Neutrophil (primary cell): Measurements from ENCODE around the gene OR8S1.
"Not testable (repeated sequence)": the region's sequence is repeated elsewhere in the genome, so short reads cannot be mapped to it uniquely, and the experiment has no call there.

Source experiments
- H3K27ac ChIP-seq: fragments of 200-600 bp; sonication (generic); 2 replicates; pipeline ENCODE4 v1.5.1; 2016; ENCODE audit warnings: mild to moderate bottlenecking, moderate library complexity
- H3K27me3 ChIP-seq: fragments of 200-600 bp; sonication (generic); 2 replicates; pipeline ENCODE4 v1.6.0; 2016; ENCODE audit warnings: mild to moderate bottlenecking
- H3K36me3 ChIP-seq: fragments of 200-600 bp; sonication (generic); 2 replicates; pipeline ENCODE4 v1.5.1; 2017
- H3K4me1 ChIP-seq, 2 experiments: fragments of 200-600 bp in 1 of 2; sonication (generic) in 1 of 2; 1 replicate in 1 of 2; 2 replicates in 1 of 2; pipeline versions ENCODE4 v1.5.1 to v1.6.1; 2013 to 2016; ENCODE audit warnings: low read depth in 1 of 2, low read length in 1 of 2, mild to moderate bottlenecking in 1 of 2, moderate library complexity in 1 of 2; ENCODE audit not compliant: control insufficient read depth in 1 of 2, insufficient read depth in 1 of 2
- H3K4me3 ChIP-seq, 2 experiments: fragments of 200-600 bp in 1 of 2; sonication (generic) in 1 of 2; 1 replicate in 1 of 2; 2 replicates in 1 of 2; pipeline ENCODE4 v1.5.1; 2013 to 2016; ENCODE audit warnings: low read depth in 1 of 2, low read length in 1 of 2, mild to moderate bottlenecking in 1 of 2, moderate library complexity in 1 of 2
- H3K9me3 ChIP-seq: fragments of 200-600 bp; sonication (generic); 2 replicates; pipeline ENCODE4 v1.5.1; 2016
- CTCF ChIP-seq: fragments of 200-600 bp; sonication (generic); IDR thresholded peaks from 2 replicates; pipeline ENCODE4 v1.5.1; 2016; ENCODE audit warnings: antibody characterized with exemption

The OR8S1 gene

GRCh38 chr12:48514728-48515127, 10.7 kb upstream of the OR8S1 start:
- no peaks in the 10 kb centered on the region for H3K4me1 ChIP-seq
- no peaks in the 10 kb centered on the region for H3K36me3 ChIP-seq
- no peaks in the 10 kb centered on the region for H3K9me3 ChIP-seq
- H3K4me3 ChIP-seq = no peak overlapping the region
- H3K27ac ChIP-seq = no peak overlapping the region
- TF ChIP-seq CTCF = no peak
- H3K27me3 ChIP-seq = no peaks in the 10 kb centered on the region

- H3K4me1 ChIP-seq, H3K36me3 ChIP-seq, H3K27me3 ChIP-seq, H3K9me3 ChIP-seq, H3K4me3 ChIP-seq, H3K27ac ChIP-seq: not testable (repeated sequence)
Measured at GRCh38 chr12:48520381-48520780, 5.1 kb upstream of the OR8S1 start.

- Histone ChIP-seq H3K27me3 (peaks cover 9% of the 10 kb centered on the region), H3K4me1 (no peaks in the 10 kb centered on the region), H3K9me3 (no peaks in the 10 kb centered on the region), H3K4me3 (no peak overlapping the region), H3K36me3 (no peaks in the 10 kb centered on the region), H3K27ac (no peak overlapping the region)
- no peak for TF ChIP-seq CTCF
Measured at GRCh38 chr12:48527891-48528670, 2.6 kb downstream of the OR8S1 start.

- Histone ChIP-seq H3K27ac (no peak overlapping the region), H3K4me1 (no peaks in the 10 kb centered on the region), H3K36me3 (no peaks in the 10 kb centered on the region), H3K4me3 (no peak overlapping the region), H3K27me3 (no peaks in the 10 kb centered on the region), H3K9me3 (no peaks in the 10 kb centered on the region)
- no peak for TF ChIP-seq CTCF
Measured at GRCh38 chr12:48532601-48533000, 7.2 kb downstream of the OR8S1 start.

GRCh38 chr12:48536602-48537001, 11.2 kb downstream of the OR8S1 start:
- H3K27ac ChIP-seq = no peak overlapping the region
- TF ChIP-seq CTCF = no peak

GRCh38 chr12:48542300-48542928, 17.0 kb downstream of the OR8S1 start:
- Histone ChIP-seq H3K4me1 (no peaks in the 10 kb centered on the region), H3K4me3 (no peak overlapping the region), H3K27me3 (peaks cover 29% of the 10 kb centered on the region), H3K27ac (no peak overlapping the region), H3K36me3 (no peaks in the 10 kb centered on the region), H3K9me3 (no peaks in the 10 kb centered on the region)
- TF ChIP-seq CTCF = no peak

More at GRCh38 chr12:48536602-48537001, 11.2 kb downstream of the OR8S1 start:
- Histone ChIP-seq H3K4me3 (no peak overlapping the region), H3K27me3 (peaks cover 10% of the 10 kb centered on the region), H3K4me1 (no peaks in the 10 kb centered on the region), H3K9me3 (no peaks in the 10 kb centered on the region), H3K36me3 (no peaks in the 10 kb centered on the region)
